Left lung (tissue), 10 donors: ENCODE results near the gene SP6. TPM values are rescaled to one million over a fixed set of nuclear protein-coding genes. Genes with fewer than 3 reads are reported as not detected.

Source experiments
- ATAC-seq: fragments of 200-7000 bp; cut with Tn5 transposase; one replicate; pipeline ENCODE4 v1.9.1; 2020; ENCODE audit warnings: moderate library complexity
- DNase-seq, 4 donors: peaks; one replicate each; pipeline ENCODE4 v3.0.0-alpha.2; 2013 to 2020
- H3K27ac ChIP-seq, 2 donors: fragments of 200-600 bp; sonication (generic) in 1 of 2; one replicate each; pipeline versions ENCODE4 v1.5.0 to v1.8.0; 2020 to 2021
- H3K27me3 ChIP-seq, 2 donors: fragments of 200-600 bp; sonication (generic) in 1 of 2; one replicate each; pipeline versions ENCODE4 v1.5.0 to v1.8.0; 2020 to 2021
- H3K36me3 ChIP-seq, 2 donors: fragments of 200-600 bp; sonication (generic) in 1 of 2; one replicate each; pipeline versions ENCODE4 v1.5.0 to v1.8.0; 2020 to 2021
- H3K4me1 ChIP-seq, 2 donors: fragments of 200-600 bp; one replicate each; pipeline ENCODE4 v1.8.0; 2021
- H3K4me3 ChIP-seq, 2 donors: fragments of 200-600 bp; sonication (generic) in 1 of 2; one replicate each; pipeline versions ENCODE4 v1.5.0 to v1.8.0; 2020 to 2021; ENCODE audit warnings: mild to moderate bottlenecking in 1 of 2
- H3K9me3 ChIP-seq, 2 donors: fragments of 200-600 bp; sonication (generic) in 1 of 2; one replicate each; pipeline versions ENCODE4 v1.5.0 to v1.8.0; 2020 to 2021
- CTCF ChIP-seq, 2 donors: fragments of 200-600 bp; sonication (generic) in 1 of 2; IDR thresholded peaks; one replicate each; pipeline versions ENCODE4 v1.5.0 to v1.8.0; 2021; ENCODE audit warnings: antibody characterized with exemption in 2 of 2
- intact Hi-C, 2 donors: fragments of 100-400 bp; cut with DNase I; formaldehyde crosslinking; loops; one replicate each; pipeline versions ENCODE4 v1.11.2 to v1.14.2; 2022
- polyA plus RNA-seq, 6 donors: library from polyadenylated mRNA; unstranded; fragments of 120-200 nt; gene quantifications; one replicate each; pipeline ENCODE4 v1.2.1, GENCODE V29; 2013; ENCODE audit not compliant: insufficient read length in 6 of 6
- total RNA-seq, 2 donors: library from RNA; stranded (reverse); fragmentation: NEBNext Ultra II Directional; extraction: Animal tissue kit (Norgen Biotek cat#: 25700); gene quantifications; one replicate each; pipeline ENCODE4 v1.2.1, GENCODE V29; 2021
- donor health status: DM: no; HTN: yes; CAD: no.
- donor health status: DM: no; HTN: no; CAD: no.

SP6 gene
- total and polyA plus RNA-seq, 8 donors, result 0.79 to 6.7 (median 4.5) TPM

GRCh38 chr17:47869114-47869513, 18.2 kb upstream of the SP6 start:
- Histone ChIP-seq H3K9me3 (no peaks in the 10 kb centered on the region), H3K27ac (no peak overlapping the region), H3K27me3 (peaks cover 0 to 55% of the 10 kb centered on the region in 2 donors), H3K4me1 (peaks cover 0 to 4% of the 10 kb centered on the region in 2 donors), H3K36me3 (no peaks in the 10 kb centered on the region), H3K4me3 (no peak overlapping the region)
- intact Hi-C loops, result no loop called here
- ATAC-seq, result no peak
- TF ChIP-seq CTCF (IDR thresholded peaks at IDR 0.05), result no peak
- DNase-seq, result no peak

GRCh38 chr17:47867813-47868533, 17.0 kb upstream of the SP6 start:
- TF ChIP-seq CTCF (IDR thresholded peaks at IDR 0.05), result no peak
- Histone ChIP-seq H3K9me3 (no peaks in the 10 kb centered on the region), H3K27ac (no peak overlapping the region), H3K4me3 (no peak overlapping the region), H3K27me3 (peaks cover 0 to 51% of the 10 kb centered on the region in 2 donors), H3K36me3 (no peaks in the 10 kb centered on the region), H3K4me1 (peaks cover 0 to 4% of the 10 kb centered on the region in 2 donors)
- DNase-seq (no peak), ATAC-seq (no peak)
- intact Hi-C loops, result no loop called here

- Histone ChIP-seq H3K36me3 (no peaks in the 10 kb centered on the region), H3K27me3 (peaks cover 0 to 41% of the 10 kb centered on the region in 2 donors), H3K4me1 (peaks cover 0 to 6% of the 10 kb centered on the region in 2 donors), H3K27ac (no peak overlapping the region), H3K4me3 (no peak overlapping the region), H3K9me3 (no peaks in the 10 kb centered on the region)
- DNase-seq (no peak), ATAC-seq (no peak)
- no peak for TF ChIP-seq CTCF (IDR thresholded peaks at IDR 0.05)
- intact Hi-C loops, result no loop called here
Measured at GRCh38 chr17:47866941-47867340, 16.0 kb upstream of the SP6 start.

GRCh38 chr17:47864791-47865216, 13.8 kb upstream of the SP6 start:
- Histone ChIP-seq H3K4me1 (peaks cover 0 to 6% of the 10 kb centered on the region in 2 donors), H3K9me3 (no peaks in the 10 kb centered on the region), H3K27me3 (peaks cover 0 to 20% of the 10 kb centered on the region in 2 donors), H3K4me3 (no peak overlapping the region), H3K27ac (no peak overlapping the region), H3K36me3 (no peaks in the 10 kb centered on the region)
- ATAC-seq, result no peak
- intact Hi-C loops, result no loop called here
- no peak for TF ChIP-seq CTCF (IDR thresholded peaks at IDR 0.05)
- DNase-seq, result no peak

GRCh38 chr17:47862621-47863440, 11.9 kb upstream of the SP6 start:
- no peaks in the 10 kb centered on the region for H3K9me3 ChIP-seq
- H3K36me3 ChIP-seq, result no peaks in the 10 kb centered on the region
- peaks cover 0 to 6% of the 10 kb centered on the region in 2 donors for H3K4me1 ChIP-seq
- intact Hi-C loops, result no loop called here
- TF ChIP-seq CTCF (IDR thresholded peaks at IDR 0.05), result no peak
- DNase-seq (no peak), ATAC-seq (peak; percentile 16)
- H3K27ac ChIP-seq, result peak overlapping the region in 1 of 2 donors; percentile 28
- no peak overlapping the region for H3K4me3 ChIP-seq
- peaks cover 0 to 3% of the 10 kb centered on the region in 2 donors for H3K27me3 ChIP-seq
